IPS-NIHi7 (cell line): ENCODE data around the gene PRKCE.

Source experiments
- DNase-seq: peaks from one replicate; pipeline ENCODE4 v3.0.0; 2012; ENCODE audit warnings: mixed read lengths; ENCODE audit errors: extremely low spot score

PRKCE gene

DNA sequence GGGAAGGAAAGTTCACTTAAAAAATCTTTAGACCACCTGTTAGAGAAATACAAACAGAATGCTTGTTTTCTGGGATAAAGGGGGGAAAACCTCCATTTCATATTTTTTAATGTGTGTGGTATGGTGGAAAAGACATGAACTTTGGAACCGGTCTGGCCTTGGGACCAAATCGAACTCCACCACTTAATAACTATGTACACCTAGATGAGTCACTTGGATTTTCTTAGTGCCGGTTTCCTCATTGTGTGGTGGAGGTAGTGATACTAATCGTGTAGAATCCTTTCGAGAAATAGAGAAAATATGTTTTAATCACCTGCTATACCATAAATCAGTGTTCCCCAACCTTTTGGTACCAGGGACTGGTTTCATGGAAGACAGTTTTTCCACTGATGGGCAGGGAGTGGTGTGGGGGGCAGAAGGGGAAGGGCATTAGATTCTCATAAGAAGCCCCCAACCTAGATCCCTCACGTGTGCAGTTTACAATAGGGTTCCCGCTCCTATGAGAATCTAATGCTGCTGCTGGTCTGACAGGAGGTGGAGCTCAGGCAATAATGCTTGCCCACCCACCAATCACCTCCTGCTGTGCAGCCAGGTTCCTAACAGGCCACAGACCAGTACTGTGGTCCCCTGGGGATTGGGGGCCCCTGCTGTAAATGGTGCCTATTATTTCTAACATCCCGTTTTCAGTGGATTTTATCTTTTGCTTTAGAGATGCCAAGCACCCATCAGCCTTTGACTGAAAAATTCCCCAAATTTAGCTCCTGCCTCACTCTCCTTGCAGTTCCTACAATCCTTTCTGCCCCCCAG, 308.8 kb downstream of the PRKCE start:
- DNase-seq, result no peak

DNA sequence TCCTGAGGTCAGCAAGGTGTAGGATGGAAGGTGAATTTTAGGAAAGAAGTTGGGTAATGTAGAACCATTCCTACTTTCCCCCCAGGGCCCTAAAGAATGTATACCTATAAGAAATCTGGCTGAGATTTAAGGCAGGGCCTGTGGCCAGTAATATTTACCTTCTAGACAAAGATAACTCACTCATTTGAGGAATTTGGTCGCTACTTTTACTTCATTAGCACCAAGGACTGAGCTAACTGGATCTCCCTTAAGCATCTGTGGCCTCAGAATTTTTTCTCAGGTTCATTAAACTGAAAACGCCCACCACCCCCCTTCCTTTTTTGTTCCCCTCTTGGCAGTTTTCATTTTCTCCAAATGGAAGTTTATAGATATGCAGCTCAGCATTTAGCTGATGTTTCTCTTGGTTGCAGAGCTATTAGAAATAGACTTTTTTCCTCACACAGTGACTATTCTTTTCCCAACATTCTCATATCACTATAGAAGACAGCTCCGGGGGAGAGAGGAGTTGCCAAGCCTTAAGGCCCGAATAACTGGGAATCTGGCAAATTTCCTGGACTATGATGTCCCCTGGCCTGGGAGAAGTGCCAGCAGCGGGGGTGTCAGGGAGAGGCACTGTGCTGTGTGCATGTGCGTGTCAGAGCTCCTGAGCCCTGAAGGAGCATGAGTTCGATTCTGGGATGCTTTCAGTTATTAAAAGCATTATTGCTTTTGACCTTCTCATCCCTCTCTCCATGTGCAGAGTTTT, 310.9 kb downstream of the PRKCE start:
- no peak for DNase-seq

GRCh38 chr2:45963816-45964215, 312.3 kb downstream of the PRKCE start:
- no peak for DNase-seq

DNA sequence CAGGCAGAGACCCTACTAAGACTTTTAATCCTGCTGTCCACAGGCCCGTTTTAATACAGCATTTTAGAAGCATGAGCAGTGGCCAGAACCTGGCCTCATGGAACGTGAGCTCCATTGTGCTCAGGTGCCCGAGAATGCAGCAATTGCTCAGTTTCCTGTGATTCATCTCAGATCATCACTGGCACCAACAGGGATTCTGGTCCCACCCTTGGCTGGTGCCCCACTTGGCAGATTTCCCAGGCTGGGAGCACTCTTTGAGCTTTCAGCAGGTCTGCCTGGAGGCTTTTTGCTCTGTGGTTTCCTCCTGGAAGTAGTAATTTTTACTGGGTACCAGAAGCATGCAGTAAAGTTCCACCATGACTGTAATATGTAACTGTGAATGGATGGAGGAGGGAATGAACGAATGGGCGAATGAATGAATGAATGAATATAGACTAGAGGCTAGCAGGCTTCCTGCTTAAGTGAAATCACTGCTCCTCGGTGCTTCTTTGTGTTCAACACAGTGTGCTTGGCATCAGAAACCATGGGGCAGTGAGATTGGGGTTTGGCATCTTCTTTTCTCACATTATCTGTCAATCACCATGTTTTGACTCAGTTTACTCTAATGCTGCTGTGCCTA, 312.9 kb downstream of the PRKCE start:
- no peak for DNase-seq

DNA sequence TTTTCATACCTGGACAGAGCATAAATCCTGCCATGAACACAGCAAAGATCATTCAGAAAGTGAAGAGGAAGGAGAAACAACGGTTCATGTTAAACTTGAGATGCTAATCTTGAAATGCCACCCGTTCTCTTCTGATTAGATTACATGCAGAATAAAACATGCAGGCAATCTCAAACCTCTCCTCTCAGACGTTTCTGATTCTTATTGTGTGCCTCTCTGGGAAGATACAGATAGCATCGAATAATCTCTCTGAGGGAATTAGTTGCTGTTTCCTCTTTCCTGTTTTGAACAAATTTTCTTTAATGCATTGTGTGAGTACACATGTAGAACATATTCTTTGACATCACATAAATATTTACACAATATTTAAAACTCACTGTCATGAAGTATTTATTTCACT, 313.4 kb downstream of the PRKCE start:
- DNase-seq, result no peak

DNA sequence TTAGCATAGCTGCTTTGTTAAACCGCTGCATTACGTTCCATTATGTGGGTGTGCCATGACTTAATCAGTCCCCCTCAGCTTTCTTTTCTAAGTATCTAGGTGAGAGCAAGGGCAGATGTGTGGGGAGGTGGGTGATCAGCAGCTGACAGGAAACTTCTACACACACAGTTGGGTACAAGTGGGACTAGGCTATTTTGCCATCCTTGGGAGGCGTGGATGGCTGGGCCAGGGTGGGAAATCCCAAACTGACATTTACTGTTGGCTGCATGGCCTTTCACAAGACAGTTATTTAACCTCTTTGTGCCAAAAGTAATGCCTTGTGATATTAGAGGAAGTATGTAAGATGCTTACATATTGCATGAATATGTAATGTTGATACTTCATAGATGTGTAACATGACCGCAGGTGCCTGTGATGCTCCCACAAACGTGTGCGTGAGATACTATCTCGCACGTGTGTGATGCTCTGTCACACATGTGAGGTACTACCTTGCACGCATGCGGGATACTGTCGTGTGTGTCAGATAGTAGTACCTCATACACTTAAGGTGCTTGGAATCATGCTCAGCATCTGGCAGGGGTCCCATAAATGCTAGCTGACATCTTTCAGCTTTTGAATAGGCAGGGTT, 314.5 kb downstream of the PRKCE start:
- no peak for DNase-seq

DNA sequence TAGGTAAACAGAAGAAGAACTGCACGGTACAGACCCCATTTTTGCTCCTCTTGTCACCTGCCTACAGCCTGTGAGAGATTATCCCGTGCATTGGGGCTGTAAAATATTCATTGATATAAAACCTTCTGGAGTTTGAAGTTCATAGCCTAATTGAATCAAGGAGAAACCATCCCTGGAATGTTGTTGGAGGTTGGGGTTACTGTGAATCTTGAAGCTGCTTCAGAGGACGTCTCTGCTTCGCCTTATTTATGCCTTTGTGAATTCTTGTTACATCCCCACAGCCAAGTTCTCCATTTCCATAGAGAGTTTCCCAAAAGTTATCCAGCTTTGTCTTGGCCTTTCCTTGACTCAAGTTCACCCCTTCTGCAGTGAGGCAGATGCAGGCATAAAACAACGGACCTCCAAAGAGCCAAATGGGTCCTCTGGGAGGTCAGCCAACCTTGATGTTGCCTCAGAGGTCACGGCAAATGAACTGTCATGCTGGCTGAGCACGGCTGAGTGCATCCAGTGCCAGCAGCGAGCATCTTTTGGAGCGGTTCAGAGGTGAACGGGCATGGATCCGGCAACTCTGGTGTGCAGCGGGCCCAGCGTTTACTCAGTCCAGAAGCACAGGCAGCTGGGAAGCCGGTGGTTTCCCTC, 317.6 kb downstream of the PRKCE start:
- DNase-seq, result no peak

- no peak for DNase-seq
Observed at GRCh38 chr2:45973426-45973825, 322.0 kb downstream of the PRKCE start.

GRCh38 chr2:45974056-45974455, 322.6 kb downstream of the PRKCE start:
- DNase-seq, result no peak

DNA sequence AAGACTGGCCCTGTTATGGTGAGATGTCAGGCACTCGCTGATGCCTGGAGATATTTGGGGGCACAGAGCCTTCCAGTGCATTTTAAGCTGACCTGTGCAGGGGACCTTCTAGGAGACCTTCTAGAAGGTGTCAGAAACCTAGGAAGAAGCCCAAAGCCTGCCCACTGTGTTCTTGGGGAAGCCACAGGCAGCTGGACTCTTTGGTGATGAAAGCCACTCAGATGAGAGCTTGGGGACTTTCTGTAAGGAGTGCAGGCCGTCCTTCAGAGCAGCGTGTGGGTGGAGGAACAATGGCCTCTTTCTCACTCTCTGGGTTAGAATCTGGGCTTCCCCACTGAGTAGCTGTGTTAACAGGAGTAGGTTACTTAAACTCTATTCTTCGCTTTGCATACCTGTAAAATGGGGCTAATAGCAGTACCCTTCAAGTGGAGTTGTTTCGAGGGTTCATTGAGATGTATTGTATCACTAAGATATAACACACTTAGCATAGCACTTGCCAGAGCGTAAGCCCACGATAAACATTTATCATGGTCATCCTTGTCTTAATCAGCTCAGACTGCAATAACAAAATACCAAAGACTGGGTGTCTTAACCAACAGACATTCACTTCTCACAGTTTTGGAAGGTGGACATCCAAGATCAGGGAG, 323.4 kb downstream of the PRKCE start:
- no peak for DNase-seq

DNA sequence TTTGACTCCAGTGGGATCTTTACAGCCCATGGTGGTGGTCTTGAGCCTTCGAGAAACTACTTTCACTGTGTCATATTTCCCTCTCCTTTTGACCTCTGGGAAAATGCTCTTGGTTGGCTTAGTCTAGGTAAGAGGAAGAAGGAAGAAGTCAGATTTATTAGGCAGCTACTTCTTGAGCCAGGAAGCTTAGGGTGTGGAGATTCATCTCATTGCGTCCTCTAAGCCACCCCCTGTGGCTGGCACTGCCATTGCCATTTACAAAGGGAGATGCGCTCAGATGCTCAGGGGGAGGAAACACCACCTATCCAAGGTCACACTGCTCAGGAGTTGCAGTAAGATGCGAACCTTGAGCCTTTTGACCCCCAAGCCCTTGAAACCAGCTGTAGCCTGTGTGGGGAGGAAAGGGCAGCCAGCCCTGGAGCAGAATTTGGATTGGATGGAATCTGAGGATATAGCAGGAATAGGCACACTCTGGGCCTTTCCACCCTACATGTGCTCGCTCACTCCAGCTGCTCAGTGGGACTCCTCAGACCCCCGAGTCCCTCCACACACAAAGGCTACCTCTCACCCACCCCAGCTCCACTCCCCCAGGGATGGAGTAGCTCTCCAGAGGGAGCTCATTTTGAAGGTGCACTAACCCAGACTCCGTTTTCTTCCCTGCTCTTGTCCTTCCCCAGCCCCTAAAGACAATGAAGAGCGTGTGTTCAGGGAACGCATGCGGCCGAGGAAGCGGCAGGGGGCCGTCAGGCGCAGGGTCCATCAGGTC, 324.5 kb downstream of the PRKCE start:
- no peak for DNase-seq

GRCh38 chr2:45978302-45978859, 326.9 kb downstream of the PRKCE start:
- DNase-seq, result no peak

GRCh38 chr2:45979065-45979464, 327.6 kb downstream of the PRKCE start:
- no peak for DNase-seq

- DNase-seq, result no peak
Observed at GRCh38 chr2:45980161-45980865, 328.8 kb downstream of the PRKCE start.

DNA sequence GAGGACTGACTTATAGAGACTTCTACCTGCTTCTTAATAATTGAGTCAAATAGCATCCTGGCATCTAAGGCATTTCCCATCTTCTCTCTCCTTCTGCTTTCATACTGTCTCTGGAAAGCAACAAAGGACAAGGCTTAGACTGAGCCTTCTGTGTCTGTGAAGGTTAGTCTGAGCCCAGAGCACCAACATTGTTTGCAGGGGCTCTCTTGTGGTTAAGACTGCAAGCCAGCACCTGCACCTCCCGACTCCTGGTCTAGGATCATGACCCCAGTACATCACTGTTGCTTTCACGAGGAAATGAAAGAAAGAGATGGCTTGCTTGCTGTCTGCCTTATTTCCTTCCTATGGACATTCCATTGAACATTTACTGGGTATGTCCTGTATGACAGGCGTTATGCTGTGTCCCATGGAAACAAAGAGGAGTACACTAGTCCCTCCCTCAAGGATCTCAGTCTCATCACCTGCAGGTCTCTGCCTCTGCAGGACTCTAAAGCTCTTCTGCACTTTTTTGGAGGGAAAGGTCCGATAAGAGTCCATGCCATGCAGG, 330.0 kb downstream of the PRKCE start:
- no peak for DNase-seq

GRCh38 chr2:45982096-45982495, 330.6 kb downstream of the PRKCE start:
- no peak for DNase-seq

DNA sequence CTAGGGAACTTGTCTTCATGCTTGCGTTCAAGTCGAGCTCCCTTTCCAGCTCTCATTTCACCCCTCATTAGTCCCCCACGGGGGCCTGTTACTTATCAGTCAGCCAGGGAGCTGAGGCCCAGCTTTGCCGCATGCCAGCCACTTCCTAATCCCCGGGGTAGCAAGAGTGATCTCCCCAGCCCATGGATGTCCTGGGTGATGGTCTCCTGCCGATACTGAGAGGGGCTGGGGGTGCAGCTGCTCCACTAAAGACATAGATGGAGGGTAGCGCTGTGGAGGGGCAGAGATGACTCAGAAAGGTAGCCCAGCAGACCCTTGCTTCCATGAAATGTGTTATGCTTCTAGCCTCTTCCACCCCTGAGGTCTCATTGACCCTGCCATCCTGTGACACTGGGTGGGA, 331.7 kb downstream of the PRKCE start:
- no peak for DNase-seq

GRCh38 chr2:45984366-45984765, 332.9 kb downstream of the PRKCE start:
- no peak for DNase-seq

GRCh38 chr2:45984896-45985473, 333.5 kb downstream of the PRKCE start:
- DNase-seq, result no peak
